GM19395 (cell line): Measurements from ENCODE around the gene CNOT10.
"Not testable (repeated sequence)": the region's sequence is repeated elsewhere in the genome, so short reads cannot be mapped to it uniquely, and the experiment has no call there.

Experiments used
- ATAC-seq: cut with Tn5 transposase; IDR thresholded peaks from one replicate; pipeline ENCODE4 v1.9.1; 2021; ENCODE audit warnings: mild to moderate bottlenecking, moderate library complexity; ENCODE audit not compliant: unreplicated experiment

CNOT10 gene, protein sequence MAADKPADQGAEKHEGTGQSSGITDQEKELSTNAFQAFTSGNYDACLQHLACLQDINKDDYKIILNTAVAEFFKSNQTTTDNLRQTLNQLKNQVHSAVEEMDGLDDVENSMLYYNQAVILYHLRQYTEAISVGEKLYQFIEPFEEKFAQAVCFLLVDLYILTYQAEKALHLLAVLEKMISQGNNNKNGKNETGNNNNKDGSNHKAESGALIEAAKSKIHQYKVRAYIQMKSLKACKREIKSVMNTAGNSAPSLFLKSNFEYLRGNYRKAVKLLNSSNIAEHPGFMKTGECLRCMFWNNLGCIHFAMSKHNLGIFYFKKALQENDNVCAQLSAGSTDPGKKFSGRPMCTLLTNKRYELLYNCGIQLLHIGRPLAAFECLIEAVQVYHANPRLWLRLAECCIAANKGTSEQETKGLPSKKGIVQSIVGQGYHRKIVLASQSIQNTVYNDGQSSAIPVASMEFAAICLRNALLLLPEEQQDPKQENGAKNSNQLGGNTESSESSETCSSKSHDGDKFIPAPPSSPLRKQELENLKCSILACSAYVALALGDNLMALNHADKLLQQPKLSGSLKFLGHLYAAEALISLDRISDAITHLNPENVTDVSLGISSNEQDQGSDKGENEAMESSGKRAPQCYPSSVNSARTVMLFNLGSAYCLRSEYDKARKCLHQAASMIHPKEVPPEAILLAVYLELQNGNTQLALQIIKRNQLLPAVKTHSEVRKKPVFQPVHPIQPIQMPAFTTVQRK

DNA sequence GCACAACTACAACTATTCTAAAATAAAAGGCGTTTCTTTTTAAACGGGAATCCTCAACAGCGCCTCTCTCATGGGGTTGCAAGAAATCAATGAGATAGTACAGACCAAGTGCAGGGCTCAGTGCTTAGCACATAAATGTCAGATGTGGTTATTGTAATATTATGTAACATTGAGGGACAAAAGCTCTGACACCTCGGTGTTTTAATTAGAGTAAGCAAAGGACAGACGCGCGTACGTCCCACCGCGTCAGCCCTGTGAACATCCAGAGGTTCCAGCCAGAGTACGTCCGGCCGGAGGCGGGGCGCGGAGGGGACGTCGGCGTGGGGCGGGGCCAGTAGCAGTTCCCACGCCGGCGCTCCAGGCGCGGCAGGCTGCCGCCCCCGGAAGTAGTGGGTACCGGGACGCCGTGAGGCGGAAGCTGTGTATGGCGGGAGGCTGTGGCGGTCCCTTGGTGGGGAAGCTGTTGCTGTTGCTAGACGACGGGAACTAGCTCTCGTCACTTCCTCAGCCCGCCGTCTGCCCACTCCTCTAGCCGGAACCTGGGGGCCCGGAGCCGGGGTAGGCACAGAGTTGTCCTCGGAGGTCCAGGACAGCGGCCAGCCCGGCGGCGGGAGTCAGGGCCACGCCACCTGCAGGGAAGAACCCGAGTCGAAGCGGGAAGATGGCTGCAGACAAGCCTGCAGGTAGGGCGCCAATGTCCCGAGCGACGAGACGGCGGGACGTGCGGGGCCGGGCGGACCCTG is at the start of gene CNOT10:
Gene CNOT10, plus strand, starts transcription at position 389 of the 743 bp plus-strand sequence. Its CDS starts 273 bp downstream, at position 662.
- peak; percentile 98 for ATAC-seq

DNA sequence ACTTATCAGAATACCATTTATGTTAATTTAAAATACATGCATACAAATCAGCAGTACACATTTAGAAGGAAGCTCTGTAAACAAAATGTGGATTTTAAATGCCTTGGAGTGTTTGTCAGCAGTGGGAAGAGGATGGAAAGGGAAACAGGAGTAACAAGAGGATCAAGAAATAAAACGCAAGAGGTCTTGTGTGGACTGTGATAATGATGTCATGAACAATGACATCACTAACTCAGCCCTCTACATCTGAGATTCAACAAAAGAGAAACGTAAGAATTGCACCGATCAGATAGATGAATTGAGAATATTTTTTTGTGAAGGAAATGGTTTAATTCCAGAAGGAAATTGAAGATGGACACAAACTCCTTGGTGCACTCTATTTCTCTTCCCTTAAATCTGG is 44.0 kb upstream of the CNOT10 start:
- ATAC-seq: no peak

DNA sequence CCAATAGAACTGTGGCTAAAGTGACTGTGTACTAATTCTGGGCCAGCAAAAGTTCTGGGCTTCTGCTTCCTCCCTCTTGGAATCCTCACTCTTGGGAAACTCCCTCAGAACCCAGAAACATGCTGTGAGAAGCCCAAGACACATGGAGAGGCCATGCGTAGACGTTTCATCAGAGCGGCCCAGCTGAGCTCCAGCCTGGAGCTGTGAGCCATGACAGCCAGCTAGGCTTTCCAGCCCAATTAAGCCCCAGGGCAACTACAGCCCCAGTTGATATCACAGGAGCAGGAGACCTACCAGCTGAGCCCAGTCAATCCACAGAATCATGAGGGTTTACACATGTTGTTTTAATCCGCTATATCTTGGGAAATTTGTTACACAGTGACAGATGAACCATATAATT is 43.6 kb upstream of the CNOT10 start:
- ATAC-seq: no peak

DNA sequence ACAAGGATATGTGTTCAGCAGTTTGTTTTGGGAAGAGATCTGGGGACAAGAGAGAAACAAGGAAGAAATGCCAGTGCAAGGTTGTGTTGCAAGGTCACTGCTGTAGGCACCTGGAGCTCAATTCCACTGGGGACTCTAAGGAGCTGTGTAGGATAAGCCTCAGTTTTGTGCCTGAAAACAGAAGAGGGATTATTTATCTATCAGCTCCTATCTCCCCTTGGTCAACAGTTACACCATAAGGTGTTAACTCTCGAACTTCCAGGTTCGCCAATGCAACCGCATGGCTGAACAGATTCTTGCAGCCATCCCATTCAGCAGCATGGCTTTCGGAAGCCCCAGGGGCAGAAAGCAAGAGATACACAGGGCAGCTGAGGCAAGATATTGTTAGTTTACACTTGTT is 41.6 kb upstream of the CNOT10 start:
- ATAC-seq: no peak

DNA sequence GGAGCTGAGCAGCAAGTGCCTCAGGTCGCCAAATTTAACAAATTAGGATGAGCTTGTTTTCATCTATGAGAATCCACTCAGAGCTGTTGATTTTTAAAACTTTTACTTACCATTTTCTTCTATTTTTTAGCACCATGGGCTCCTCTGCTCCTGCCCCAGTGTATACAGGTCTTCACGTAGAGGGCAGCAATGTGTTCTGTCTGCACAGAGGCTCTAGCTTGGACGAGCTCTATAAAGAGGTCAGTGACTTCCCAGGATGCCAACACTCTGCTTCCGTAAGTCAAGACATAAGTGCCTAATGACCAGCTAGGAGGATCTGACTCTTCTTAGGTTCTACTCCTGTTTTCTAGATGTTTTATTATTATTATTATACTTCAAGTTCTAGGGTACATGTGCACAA is 41.2 kb upstream of the CNOT10 start:
- no peak for ATAC-seq

DNA sequence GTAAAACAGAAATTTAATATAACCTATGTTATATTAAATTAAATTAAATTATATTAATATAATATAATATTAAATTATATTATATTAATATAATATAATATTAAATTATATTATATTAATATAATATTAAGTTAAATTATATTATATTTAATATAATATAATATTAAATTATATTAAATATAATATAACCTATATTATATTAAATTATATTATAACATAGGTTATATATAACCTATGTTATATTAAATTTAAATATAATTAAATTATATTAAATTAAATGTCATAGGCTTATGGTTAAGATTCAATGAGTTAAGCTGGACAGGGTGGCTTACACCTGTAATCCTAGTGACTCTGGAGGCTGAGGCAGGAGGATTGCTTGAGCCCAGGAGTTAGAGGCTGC is 40.6 kb upstream of the CNOT10 start:
- ATAC-seq: no peak

DNA sequence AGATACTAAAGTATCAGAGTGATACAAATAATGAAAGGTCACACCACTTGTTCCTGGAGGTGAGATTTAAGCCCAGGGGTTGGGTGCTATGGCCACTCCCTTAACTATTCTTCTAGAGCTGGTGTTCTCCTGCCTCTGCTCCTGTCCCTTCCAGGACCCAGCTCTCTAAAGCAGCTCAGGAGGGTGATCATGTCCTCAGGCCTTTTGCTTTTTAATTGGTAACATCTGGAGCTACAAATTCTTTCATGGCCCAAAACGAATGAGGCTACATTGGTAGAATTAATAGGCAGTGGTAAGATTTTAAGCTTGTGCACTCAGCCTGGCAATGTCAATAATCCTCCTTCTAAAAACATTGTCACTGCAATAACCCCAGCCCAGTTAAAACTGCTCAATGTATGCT is 38.2 kb upstream of the CNOT10 start:
- ATAC-seq: no peak

DNA sequence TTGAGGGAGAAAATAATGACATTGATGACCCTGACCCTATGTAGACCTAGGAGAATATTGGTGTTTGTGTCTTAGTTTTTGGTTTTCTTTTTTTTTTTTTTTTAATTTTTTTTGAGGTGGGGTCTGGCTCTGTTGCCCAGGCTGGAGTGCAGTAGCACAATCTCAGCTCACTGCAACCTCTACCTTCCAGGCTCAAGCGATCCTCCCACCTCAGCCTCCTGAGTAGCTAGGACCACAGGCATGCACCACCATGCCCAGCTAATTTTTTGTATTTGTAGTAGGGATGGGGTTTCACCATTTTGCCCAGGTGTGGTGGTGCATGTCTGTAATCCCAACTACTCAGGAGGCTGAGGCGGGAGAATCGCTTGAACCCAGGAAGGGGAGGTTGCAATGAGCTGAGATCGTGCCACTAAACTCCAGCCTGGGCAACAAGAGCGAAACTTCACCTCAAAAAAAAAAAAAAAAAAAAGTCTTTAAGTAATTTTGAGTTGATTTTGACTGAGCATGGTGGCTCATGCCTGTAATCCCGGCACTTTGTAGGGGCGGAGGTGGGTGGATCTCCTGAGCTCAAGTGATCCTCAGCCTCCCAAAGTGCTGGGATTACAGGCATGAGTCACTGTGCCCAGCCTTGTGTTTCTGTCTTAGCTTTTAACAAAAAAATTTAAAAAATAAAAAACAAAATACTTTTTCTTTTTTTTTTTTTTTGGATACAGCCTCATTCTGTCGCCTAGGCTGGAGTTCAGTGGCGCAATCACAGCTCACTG is 32.5 kb upstream of the CNOT10 start:
- ATAC-seq: not testable (repeated sequence)

DNA sequence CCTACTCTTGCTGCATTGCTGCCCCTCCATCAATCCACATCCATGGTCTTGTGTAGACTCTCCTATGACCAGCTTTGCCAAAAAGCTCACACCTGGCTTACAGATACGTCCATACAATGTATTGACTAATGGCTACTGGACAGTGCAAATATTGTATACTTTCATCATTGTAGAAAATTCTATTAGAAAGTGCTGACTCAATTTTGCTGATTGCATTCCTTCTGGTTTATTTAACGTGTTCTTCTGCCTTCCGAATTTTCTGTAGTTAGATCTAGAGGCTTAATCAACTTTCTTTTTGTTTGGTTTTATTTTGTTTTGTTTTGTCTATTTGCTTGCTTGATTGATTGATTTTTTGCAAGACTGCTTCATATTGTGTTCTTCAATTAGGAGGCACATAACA is 29.8 kb upstream of the CNOT10 start:
- no peak for ATAC-seq

DNA sequence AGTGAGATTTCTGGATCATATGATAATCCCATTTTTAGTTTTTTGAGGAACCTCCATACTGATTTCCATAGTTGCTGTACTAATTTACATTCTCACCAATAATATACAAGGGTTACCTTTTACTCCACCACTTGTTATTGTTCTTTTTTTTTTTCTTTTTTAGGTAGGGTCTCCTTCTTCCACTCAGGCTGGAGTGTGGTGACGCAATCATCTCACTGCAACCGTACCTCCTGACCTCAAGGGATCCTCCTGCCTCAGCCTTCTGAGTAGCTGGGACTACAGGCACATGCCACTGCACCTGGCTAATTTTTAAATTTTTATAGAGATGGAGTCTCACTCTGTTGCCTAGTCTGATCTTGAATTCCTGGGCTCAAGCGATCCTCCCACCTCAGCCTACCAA is 24.4 kb upstream of the CNOT10 start:
- ATAC-seq: no peak

DNA sequence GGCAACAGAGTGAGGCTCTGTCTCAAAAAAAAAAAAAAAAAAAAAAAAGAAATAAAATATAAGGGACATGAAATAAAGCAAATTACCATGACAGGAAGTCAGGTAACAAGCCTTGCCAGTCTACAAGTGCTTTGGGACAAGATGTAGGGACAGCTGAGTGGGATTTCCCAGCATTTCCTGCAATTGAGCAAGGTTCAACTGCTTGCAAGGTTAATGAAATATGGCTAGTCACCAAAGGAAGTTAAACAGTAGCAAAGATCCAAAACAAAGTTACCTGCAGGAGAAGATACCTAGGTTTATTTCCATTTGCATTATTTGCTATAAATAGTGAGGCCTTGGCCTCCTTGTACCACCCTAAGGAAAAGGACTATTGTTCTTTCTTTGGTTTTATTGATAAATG is 22.3 kb upstream of the CNOT10 start:
- no peak for ATAC-seq

DNA sequence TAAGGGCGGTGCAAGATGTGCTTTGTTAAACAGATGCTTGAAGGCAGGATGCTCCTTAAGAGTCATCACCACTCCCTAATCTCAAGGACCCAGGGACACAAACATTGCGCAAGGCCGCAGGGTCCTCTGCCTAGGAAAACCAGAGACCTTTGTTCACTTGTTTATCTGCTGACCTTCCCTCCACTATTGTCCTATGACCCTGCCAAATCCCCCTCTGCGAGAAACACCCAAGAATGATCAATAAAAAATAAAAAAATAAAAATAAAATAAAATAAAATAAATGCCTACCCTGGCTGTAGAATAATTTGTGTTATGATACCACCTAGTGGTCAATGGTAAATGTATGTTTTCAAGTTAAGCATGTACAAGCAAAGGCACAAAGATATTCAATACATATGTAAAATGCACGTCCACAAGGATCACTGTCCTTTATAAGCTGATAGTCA is 20.3 kb upstream of the CNOT10 start:
- ATAC-seq: not testable (repeated sequence)

DNA sequence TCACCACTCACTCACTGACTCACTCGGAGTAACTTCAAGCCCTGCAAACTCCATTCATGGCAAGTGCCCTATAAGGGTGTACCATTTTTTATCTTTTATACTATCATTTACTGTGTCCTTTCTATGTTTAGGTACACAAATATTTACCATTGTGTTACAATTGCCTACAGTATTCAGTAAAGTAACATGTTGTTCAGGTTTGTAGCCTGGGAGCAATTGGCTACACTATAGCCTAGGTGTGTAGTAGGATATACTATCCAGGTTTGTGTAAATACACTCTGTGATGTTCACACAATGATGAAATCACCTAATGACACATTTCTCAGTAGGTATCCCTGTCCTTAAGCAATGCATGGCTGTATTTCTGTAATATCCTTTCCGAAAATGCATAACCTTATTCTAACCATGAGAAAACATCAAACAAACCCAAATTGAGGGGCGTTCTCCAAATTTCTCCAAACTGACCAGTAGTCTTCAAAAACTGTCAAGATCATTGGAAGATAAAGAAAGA is 17.9 kb upstream of the CNOT10 start:
- ATAC-seq: no peak

DNA sequence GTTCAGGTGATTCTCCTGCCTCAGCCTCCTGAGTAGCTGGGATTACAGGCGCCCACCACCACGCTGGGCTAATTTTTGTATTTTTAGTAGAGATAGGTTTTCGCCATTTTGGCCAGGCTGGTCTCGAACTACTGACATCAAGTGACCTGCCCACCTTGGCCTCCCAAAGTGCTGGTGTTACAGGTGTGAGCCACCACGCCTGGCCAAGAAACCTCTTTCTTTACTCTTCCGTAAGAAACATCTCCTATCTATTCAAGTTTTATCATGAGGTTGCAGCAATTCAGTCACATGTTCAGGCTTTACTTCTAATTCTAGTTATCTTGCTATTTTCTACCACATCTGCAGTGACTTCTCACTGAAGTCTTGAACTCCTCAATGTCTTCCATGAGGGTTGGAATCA is 15.8 kb upstream of the CNOT10 start:
- not testable (repeated sequence) for ATAC-seq

DNA sequence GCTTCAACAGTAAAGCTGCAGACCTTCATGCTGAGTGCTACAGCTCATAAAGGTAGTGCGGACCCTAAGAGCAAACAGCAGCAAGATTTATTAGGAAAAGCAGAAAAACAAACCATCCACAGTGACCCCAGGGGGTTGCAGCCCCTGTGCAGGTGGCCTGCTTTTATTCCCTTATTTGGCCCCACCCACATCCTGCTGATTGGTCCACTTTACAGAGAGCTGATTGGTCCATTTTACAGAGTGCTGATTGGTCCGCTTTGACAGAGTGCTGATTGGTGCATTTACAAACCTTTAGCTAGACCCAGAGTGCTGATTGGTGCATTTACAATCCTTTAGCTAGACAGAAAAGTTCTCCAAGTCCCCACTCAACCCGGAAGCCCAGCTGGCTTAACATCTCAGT is 11.3 kb upstream of the CNOT10 start:
- not testable (repeated sequence) for ATAC-seq

DNA sequence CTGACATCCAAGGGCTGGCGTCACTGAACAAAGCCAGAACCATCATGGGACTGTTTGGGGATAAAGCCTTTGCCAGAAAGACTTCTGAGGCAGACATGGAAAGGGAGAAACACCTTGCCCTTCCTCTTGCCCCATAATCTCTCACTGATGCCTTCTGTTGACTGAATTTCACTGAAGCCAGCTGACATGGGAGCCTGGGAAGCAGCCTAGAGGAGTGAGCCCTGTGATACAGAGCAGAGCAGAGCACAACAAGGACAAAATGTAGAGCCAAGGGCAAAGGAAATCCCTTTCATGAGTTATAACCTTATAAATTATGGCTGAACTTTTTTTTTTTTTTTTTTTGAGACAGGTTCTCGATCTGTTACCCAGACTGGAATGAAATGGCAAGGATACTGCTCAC is 9.8 kb upstream of the CNOT10 start:
- ATAC-seq: no peak

DNA sequence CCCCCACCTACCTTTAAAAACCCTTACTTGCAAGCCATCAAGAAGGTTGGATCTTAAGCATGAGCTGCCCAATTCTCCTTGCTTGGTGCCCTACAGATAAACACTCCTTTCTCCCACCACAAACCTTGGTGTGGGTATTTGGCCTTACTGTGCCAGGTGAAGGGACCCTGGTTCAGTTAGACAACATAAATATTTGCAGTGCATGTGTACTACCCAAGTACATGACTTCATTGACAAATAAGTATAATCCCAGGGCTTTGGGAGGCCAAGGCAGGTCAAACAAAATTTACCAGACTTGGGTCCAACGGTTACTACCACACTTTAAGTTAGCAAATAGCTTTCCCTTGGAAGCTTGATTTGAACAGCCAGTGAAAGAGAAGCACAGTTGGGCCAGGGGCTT is 9.3 kb upstream of the CNOT10 start:
- ATAC-seq: no peak

DNA sequence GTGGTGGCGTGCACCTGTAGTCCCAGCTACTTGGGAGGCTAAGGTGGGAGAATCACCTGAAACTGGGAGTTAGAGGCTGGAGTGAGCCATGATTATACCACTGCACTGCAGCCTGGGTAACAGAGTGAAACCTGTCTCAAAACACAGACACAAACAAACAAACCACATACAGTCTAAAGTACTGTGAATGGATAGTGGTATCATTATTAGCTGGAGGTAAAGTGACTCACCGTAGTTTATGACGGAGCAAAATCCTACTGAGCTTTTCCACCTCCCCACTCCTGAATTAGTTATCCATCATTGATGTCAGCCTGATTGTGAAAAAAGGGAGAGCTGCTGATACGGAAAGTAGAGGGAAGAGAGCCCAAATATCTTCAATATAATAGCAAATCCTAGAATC is 3.2 kb upstream of the CNOT10 start:
- ATAC-seq: no peak

DNA sequence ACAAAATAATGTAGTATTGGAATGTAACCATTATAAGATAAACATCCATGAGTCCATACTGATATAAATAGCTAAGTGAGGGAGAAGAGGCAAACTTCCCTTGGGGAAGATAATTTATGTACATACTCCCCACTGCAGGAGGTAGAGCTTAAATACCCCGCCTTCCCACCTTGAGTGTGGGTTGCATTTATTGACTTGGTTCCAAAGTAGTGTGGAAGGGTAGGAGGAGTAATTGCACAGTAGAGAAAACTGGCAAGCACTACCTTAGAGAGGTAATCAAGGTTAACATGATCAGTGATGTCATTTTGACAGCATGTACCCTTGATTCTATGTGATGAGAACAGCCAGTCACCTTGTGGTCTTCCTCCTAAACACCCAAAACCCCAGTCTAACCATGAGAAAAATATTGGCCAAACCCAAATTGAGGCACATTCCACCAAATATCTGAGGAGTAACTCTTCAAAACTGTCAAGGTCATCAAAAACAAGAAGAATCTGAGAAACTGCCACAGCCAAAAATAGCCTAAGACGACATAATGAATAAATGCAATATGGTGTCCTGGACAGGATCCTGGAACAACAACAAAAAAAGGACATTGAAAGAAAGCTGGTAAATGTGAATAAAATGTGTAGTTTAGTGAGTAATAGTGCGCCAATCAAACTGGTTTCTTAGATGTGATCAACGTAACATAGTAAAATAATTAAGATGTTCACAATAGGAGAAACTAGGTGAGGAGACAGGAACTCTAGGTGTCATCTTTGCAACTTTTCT is 774 bp upstream of the CNOT10 start:
- peak; percentile 0 for ATAC-seq
